ENCODE results near the gene INAVA. TPM values are rescaled to one million over a fixed set of nuclear protein-coding genes. Genes with fewer than 3 reads are reported as not detected.

INAVA gene
- total and polyA plus RNA-seq, 2 of the 13 experiments (the other 11 are each of a cell fraction or from before 2014, with no cell fraction given): 6.0 to 13.5 TPM

- no peak for TF ChIP-seq RERE (CRISPR knock-in tag; IDR thresholded peaks at IDR 0.05; ENCODE audit: low read depth)
- TF ChIP-seq MED1 (CRISPR knock-in tag; IDR thresholded peaks at IDR 0.05): 0 out of 2 replicates have a peak, but pooled peaks have one; percentile 8
- peak; percentile 37 for TF ChIP-seq ATF7-NPFF (CRISPR knock-in tag; IDR thresholded peaks at IDR 0.05; ENCODE audit: low read depth)
- TF ChIP-seq NAIF1 (CRISPR knock-in tag; IDR thresholded peaks at IDR 0.05; ENCODE audit: borderline replicate concordance): no peak
- TF ChIP-seq ZNF768 (CRISPR knock-in tag; IDR thresholded peaks at IDR 0.05): peak; percentile 53; the same call in 1 of the 2 replicates
- TF ChIP-seq ZNF362 (CRISPR knock-in tag; IDR thresholded peaks at IDR 0.05; ENCODE audit: borderline replicate concordance): no peak
- TF ChIP-seq HBP1 (CRISPR knock-in tag; IDR thresholded peaks at IDR 0.05; ENCODE audit: low read depth): no peak
- TF ChIP-seq ZSCAN20 (CRISPR knock-in tag; IDR thresholded peaks at IDR 0.05; ENCODE audit: borderline replicate concordance): no peak; the same call in 1 of the 2 replicates
- no peak for TF ChIP-seq ZNF160 (CRISPR knock-in tag; IDR thresholded peaks at IDR 0.05)
- TF ChIP-seq ZSCAN30 (CRISPR knock-in tag; IDR thresholded peaks at IDR 0.05): no peak
- no peak for TF ChIP-seq PRDM4 (CRISPR knock-in tag; IDR thresholded peaks at IDR 0.05; ENCODE audit: borderline replicate concordance)
- TF ChIP-seq KDM4B (CRISPR knock-in tag; IDR thresholded peaks at IDR 0.05): no peak
- peak; percentile 60 for TF ChIP-seq NR2C2 (CRISPR knock-in tag; IDR thresholded peaks at IDR 0.05; ENCODE audit: borderline replicate concordance)
- TF ChIP-seq TEF (CRISPR knock-in tag; IDR thresholded peaks at IDR 0.05): no peak
- no peak for TF ChIP-seq KAT2B (IDR thresholded peaks at IDR 0.05; ENCODE audit: borderline replicate concordance, low read depth, low read length)
- no peak for TF ChIP-seq REL (CRISPR knock-in tag; conservative IDR thresholded peaks at IDR 0.05)
Measured at GRCh38 chr1:200890818-200891773, 3.6 kb upstream of the INAVA start (continued).
